ENCODE measurements around the gene TTC4. TPM values are rescaled to one million over a fixed set of nuclear protein-coding genes. Genes with fewer than 3 reads are reported as not detected.

Gene TTC4
- total and polyA plus RNA-seq, 7 donors, result 25.0 to 58.9 (median 39.3) TPM

Other genes with a start within 250 kb of the TTC4 start
- gene ACOT11, start 167.6 kb upstream of the TTC4 start, total RNA-seq, result 10 to 100 TPM in 1 of 4 donors, 1 to 10 TPM in 3; 2.4 to 13.9 (median 5.0) TPM
- gene ACOT11, start 167.6 kb upstream of the TTC4 start, polyA plus RNA-seq, result 1 to 10 TPM in 1 of 3 donors, under 1 TPM in 2; 0.82 to 2.3 (median 0.93) TPM
- gene FAM151A, start 92.3 kb upstream of the TTC4 start, total RNA-seq, result not detected
- under 1 TPM in 2 of 3 donors, not detected in 1; 0.05 to 0.07 TPM for gene FAM151A, start 92.3 kb upstream of the TTC4 start, polyA plus RNA-seq
- 1 to 10 TPM; 1.1 to 7.0 (median 1.8) TPM for gene MROH7, start 74.1 kb upstream of the TTC4 start, total RNA-seq
- under 1 TPM; 0.05 to 0.48 (median 0.23) TPM for gene MROH7, start 74.1 kb upstream of the TTC4 start, polyA plus RNA-seq
- 1 to 10 TPM; 2.4 to 3.7 (median 3.4) TPM for gene PARS2, start 48.7 kb downstream of the TTC4 start, total RNA-seq
- gene PARS2, start 48.7 kb downstream of the TTC4 start, polyA plus RNA-seq, result 1 to 10 TPM; 3.3 to 5.6 (median 5.3) TPM
- gene TTC22, start 85.5 kb downstream of the TTC4 start, total RNA-seq, result under 1 TPM in 2 of 4 donors, not detected in 2; 0.13 TPM
- gene TTC22, start 85.5 kb downstream of the TTC4 start, polyA plus RNA-seq, result under 1 TPM; 0.03 TPM
- gene DHCR24, start 171.3 kb downstream of the TTC4 start, total RNA-seq, result 100 to 1,000 TPM in 3 of 4 donors, 10 to 100 TPM in 1; 64.4 to 215 (median 129) TPM
- 100 to 1,000 TPM in 1 of 3 donors, 10 to 100 TPM in 1, 1 to 10 TPM in 1; 8.8 to 164 (median 70.7) TPM for gene DHCR24, start 171.3 kb downstream of the TTC4 start, polyA plus RNA-seq